EL (cell line): Measurements from ENCODE around the gene NR3C1.
A peak's percentile ranks its signal among the peaks of the same experiment; 100 is the strongest.

ENCODE experiments used
- DNase-seq: peaks from one replicate; pipeline ENCODE4 v3.0.0-alpha.2; 2016

Gene NR3C1

DNA sequence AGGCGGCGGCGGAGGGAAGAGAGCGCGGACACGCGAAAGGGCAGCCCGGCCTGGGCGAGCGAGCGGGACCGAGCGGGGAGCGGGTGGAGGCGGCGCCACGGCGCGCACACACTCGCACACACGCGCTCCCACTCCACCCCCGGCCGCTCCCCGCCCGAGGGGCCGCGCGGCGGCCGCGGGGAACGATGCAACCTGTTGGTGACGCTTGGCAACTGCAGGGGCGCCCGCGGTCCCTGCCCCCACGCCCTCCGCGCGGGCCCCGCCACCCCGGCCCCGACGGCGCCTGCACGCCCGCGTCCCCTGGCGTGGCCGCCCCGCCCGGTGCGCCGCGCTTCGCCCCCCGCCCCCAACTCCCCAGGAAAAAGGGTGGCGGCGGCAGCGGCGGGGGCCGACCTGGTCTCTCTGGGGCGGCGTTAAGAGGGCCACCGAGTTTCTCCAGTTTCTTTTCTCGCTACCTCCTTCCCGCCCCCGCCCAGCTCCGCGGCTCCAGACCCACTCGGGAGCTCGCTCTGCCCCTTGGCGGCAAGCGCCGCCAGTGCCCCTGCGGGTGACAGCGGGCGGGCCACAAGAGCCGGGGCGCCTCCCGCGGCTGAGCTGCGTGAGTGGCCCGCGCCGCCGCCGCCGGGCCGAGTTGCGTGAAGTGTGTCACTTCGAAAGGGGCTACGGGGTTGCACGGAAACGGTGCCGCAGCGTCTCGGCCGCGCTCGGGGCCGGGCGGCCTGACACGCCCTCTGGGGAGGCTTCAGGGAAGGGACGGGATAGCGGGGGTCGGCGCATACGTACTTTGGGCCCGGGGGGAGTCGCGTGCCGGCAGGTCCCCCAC is at the start of gene NR3C1:
Gene NR3C1 (minus strand): TSS at position 94 of the 823 bp plus-strand sequence. CDS start 2,847 bp downstream, outside the sequence.
- peak; percentile 90 for DNase-seq

- DNase-seq = no peak
These were observed 46.3 kb upstream of the NR3C1 start for GRCh38 chr5:143449772-143450171.

DNA sequence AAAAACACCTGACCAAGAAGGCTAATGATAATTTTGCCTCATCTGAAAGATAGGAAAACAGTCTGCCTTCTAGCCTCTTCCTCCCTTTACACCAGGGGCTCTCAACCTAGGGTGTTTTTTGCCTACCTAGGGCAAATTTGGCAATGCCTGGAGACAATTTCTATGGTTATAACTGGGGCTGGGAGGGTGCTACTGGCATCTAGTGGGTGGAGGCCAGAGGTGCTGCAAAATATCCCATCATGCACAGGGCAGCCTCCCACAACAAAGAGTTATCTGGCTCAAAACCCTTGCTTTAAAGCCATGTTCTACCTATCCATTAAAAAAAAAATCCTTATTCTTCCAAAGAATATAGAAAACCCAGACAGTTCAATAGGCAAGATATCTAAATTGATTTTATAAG is 45.0 kb upstream of the NR3C1 start:
- DNase-seq = no peak

DNA sequence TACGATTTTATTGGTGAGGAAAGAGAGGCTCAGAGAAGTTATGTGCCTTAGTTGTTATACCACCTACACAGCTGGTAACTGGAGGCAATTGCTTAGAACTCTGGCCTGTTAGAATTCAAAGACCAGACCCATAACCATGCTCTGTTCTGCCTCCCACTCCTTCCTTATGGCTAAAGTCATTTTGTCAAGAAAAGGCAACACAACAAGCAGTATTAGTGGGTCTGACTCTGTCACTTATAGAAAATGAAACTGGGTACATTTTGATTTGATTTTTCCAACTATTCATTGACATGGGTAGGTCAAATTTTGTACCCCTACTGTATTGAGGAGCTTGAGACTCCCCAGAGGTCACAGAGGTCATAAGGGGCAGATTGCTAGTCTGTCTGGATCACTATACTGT is 44.5 kb upstream of the NR3C1 start:
- DNase-seq = no peak

DNA sequence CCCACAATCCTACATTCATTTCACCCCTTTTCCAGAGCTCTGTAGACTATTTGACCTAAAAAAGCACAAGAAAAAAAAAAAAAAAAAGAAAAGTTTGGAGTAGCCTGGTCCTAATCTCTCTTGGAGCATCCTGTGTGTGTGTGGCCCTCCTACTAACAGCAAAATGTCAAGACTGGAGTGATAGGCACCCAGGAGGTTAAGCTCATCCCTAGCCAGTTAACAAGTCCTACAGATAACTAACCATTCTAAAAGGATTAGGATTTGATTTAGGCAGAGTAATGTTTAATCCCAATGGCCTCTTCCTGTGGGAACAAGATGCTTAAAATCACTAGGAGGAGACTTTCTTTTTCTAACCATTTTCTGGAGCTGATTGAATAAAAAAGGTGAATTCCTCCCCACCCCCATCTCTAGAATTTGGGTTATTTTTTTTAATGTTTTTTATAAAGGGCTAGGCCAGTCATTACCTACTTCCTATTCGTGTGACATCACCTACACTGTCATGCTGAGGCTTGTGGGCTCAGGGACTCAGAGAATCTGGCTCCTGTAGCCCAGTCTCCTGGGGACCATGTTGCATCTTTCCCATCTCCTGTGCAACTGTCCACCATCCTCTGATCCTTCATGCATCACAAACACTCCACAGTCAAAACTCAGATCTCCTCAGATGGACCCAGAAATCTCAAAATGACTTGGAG is 43.2 kb upstream of the NR3C1 start:
- DNase-seq = no peak

DNA sequence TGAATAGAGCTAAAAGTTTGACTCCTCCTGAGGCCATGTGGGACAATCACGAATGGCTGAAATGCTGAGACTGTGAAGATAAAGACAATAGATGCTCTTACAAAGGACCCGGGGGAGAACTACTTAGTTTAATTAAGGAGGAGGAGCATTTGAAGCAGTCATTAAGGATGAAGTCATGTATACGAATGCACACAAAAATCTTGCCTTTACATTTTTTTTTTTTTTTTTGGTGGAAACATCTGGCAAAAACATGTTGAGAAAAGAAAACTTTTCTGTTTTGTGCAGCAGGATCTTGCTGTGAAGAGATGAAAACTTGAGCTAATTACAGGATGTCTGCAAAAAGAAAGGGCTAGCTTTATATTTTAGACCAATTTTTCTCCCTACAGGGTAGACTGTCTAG is 42.3 kb upstream of the NR3C1 start:
- peak; percentile 10 for DNase-seq

GRCh38 chr5:143443330-143443729 is 39.8 kb upstream of the NR3C1 start:
- no peak for DNase-seq

GRCh38 chr5:143442385-143442784 is 38.9 kb upstream of the NR3C1 start:
- DNase-seq = peak; percentile 22

DNA sequence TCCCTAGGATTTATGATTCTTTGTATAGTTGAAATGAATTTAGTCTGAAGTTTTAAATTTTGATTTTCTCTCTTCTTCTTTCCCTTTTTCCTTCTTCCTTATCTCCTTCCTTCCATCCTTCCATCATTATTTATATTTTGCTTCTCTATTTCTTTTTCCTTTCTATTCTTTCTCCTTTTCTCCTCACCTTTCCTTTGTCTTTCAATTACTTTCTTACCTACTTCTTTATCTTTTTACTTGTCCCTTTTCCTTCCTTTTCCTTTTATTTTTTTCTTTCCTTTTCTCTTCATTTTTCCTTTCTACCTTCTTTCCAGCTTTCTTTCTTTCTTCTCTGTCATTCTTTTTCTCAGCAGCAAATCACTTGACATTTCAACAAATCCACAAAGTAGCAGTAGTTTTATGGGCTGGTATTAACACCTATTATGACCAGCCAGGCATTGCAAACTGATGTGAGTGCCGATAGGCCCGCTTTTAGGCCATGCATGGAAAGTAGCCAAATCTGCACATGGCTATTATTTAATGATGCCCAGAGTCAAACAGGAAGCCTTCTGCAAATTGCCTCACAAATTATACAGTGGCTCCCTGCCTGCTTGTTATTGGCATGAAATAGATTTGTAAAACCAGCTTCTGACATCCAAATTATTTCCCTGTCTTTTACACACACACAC is 37.1 kb upstream of the NR3C1 start:
- DNase-seq = no peak

DNA sequence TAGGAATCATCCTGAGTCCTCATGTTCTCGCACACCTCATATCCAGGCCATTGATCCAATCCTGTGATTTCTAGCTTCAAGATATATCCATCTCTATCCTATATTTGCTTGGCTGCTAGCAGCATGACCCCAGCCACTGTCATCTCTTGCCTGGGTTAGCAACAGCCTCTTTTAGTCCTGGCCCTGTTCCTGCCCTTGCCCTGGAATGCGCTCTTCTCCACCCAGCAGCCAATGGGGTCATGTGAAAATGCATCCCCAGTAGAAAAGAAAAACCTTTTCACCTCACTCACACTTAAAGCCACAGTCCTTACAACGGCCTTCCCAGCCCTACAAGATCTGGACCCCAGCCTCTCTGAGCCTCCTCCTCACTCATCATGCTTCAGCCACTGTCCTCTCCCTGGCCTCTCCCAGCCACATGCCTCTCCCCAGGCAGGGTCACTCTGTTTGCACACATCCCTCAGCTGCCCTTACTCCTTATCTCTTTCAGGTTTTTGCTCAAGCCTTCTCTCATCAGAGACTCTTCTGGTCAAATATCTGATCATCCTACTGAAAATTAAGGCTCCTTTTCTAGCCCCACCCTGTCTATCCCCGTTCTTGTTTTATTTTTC is 34.3 kb upstream of the NR3C1 start:
- peak; percentile 5 for DNase-seq

GRCh38 chr5:143436871-143437270 is 33.4 kb upstream of the NR3C1 start:
- DNase-seq = peak; percentile 11

GRCh38 chr5:143435210-143435657 is 31.7 kb upstream of the NR3C1 start:
- DNase-seq = peak; percentile 6

DNA sequence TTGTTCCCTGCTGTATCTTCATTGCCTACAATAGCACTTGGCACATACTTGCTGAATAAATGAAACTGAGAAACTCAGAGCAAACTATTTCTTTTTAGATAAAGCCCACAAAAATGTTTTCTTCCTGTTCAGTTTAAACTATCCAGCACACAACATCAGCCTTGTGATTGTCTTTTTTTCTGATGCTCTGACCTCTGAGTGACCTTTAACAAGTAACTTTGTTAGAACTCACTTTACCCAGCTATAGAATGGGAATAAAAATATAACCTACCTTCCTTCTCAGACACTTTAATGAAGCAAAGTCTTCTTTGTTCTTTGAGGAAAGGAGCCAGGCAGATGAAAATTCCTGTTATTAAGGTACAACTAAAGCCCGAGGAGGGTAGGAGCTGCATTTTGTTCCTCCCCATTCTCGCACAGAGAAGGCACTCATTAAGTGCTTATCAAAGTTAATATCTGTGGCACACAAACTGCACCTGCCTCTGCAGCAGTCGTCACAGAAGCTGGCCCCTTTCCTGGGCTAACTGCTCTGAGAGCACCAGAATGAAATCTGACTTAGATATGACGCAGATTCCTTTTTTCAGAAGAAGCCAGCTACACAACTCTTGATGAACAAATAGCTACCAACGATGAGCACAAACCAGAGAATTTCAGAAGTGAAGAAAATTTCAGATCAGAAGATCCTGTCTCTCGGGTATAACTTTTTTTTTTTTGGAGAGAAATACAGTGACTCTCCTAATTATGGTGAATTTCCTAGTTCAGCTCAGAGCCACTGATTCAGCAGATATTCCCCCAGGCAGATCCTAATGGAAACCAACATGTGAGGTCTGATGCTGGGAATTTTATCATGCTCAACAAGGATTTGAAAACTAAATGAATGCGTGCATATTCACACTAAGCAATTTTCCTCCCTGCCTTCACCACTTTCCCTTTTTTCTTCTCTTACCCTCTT is 31.0 kb upstream of the NR3C1 start:
- DNase-seq = no peak

DNA sequence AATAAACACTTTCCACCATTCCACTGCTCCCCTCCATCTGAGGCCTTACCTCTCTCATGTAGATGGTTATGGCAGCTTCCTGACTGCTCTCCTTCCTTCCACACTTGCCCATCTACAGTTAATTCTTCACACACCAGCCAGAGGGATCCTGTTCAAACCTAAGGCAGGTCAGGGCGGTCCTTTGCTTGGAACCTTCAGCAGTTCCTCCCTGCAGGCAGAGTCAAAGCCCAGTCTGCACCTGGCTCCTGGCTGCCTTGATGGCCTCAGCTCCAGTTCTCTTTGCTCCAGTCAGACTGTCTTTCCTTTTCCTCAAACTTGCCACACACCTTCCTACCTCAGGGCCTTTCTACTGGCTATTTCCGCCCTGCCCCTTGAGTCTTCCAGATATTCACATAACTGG is 30.2 kb upstream of the NR3C1 start:
- DNase-seq = no peak

DNA sequence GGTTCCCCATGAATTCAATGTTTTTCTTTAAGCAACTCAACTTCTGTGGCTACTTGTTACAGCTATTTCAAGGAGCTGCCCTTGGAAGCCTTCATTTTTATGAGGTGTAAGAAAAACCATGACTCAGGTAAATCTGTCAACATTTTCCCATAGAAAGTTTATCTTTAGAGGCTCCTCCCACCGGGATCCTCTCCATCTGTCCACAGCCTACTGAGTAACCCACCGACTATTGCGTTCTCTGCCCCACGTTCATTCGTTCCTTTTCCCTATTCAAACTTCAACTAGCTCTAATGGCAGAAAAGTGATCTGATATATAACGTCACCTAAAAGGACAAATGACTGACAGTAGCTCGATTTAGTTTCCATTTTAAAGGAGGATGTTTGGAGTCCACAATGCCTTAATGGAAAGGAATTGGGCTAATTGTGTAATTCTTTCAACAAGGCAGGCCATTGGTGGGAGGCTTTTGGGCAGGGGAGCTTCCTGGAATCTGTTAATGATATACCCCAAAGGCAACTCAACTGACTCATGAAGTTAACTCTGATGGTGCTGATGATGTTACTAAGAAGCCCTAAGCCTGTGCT is 29.3 kb upstream of the NR3C1 start:
- DNase-seq = peak; percentile 31

DNA sequence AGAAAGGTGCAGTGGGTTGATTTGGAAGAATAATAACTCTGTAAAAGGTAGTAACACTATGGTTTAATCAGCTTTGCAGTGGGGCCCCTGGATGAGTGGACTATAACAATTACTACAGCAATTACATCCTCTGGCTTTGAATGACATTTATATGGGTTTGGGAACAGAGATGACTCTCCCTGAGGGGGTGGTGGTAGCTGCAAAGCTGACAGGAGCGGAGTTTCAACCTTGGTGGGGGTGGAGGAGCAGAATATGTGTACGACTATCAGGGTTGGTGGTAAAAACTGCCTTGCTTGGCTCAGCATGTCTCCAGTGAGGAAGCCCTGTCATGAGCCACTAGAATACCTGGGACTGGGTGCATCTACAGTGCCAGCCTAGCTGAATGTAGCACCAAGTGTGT is 28.3 kb upstream of the NR3C1 start:
- no peak for DNase-seq

DNA sequence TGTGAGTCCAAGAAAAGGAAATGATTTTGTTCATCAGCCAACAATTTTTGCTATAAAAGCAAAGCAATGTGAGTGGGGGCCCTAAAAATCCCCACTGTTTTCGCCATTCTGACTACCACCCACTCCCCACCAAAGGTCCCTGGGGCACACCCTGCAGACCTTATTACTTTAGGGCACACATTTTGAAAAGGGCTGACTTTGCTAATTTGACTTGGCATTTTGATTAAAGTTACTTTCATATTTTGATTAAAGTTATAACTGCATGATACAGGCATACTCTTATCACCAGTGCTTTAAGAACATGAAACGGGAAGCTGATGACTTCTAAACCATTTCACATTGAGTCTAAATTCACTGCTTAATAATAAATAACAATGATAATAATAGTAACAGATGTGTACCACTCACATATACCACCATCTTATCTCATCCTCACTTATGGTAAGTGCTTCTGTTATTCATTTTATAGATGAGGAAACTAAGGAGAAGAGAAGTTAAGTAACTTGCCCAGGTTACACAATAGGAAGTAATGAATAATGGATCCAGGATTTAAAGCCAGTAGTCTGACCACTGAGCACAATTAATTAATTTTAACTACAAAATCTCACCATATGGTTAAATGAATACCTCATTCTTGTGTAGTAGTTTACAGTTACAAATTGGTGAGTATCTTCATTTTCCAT is 25.4 kb upstream of the NR3C1 start:
- DNase-seq = no peak

GRCh38 chr5:143428155-143428554 is 24.7 kb upstream of the NR3C1 start:
- no peak for DNase-seq

DNA sequence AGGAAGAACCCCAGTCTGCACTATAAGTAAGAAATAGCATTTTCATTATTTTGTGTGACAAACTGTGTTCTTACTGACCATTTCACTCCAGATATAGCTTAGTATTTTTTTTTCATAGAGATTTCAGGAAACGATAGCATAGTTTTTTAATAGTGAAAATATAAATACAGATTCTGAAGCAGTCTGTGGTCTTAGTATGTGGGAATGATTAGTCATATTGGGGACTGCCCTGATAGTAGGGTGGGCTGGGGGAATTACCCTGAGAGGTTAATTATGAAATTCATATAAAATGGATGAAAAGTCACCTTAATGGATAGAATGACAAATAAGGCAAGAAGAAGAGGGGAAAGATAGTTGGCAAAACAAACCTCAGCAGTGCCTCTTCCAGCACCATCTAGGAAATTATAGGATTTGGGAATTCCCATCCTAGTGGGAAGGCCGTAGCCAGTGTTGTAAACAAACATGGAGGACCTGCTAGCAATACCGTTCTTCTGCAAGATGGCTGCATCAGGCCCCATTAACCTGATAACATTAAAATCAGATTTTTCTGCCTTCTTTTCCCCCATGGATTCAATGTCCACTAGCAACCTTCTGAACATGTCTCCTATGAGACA is 23.7 kb upstream of the NR3C1 start:
- DNase-seq = no peak

DNA sequence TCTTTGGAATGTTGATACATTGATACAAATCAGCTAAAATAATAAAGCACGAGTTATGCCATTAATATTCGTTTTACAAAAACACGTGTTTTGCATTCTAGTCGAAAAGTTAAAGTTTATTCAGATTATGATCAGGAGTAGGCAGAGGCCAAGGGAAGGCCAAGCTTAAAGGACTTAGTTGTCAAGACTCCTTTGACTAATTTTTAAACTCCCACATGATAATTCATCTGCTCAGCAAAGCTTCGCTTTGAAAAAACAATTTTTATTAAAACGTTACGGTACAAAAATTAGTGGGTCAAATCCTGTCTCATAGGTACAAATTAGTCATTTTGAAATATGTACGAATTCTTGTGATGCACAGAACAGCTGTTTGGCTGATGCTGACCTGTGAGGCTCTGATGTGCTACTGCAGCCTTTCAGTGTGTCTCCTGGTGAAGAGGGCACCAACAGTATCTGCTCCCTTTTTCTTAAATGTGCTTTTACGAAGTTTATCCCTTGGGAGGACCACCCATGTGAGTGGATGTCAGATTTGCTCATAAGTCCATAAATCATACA is 23.0 kb upstream of the NR3C1 start:
- DNase-seq = no peak
